ENCODE results near the gene SLC24A3.

SLC24A3 gene

DNA sequence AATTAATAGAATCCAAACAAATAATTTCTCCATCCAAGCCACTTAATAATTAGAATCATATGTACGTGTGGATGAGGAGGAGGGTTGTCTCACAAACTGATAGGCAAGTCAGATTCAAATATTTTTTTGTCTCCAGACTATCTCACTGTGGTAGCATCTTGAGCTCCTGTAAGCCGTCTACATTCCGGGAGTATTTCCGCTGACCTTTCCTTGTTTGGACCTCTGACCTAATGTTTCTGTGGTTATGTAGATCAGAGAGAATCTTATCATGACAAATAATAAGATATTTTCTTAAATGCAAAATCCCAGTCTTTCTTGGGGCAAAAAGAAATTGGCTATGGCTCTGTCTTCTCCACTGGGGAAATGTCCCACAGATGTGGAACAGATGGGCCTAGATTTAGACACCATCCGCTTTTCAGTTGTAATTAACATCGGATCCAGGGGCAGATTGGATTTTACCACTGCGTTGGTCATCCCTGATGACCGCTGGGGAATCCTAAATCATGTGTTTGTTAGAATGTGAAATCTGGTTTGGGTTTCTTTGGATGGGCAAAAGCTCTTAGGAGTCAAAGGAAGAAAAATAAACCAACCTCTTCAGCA lies 348.5 kb downstream of the SLC24A3 start:
- DNase-seq: no peak

DNA sequence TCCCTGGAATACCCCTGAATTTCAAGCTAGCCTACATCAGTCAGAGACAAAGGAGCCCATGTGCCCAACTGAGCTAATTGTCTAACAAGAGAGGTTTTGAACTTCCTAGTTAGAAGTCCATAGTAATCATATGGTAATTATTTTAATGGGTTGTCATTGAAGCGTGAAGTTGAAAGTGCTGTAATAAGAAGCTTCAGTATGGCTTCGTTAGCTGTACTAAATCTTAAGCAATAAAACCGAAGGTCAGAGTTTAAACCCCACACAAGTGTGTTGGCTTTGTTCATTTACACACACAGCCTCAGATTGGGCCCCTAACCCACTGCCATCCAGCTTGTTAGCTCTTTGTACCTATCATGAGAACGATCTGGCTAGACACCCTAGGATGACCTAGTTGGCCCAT lies 350.0 kb downstream of the SLC24A3 start:
- no peak for DNase-seq

DNA sequence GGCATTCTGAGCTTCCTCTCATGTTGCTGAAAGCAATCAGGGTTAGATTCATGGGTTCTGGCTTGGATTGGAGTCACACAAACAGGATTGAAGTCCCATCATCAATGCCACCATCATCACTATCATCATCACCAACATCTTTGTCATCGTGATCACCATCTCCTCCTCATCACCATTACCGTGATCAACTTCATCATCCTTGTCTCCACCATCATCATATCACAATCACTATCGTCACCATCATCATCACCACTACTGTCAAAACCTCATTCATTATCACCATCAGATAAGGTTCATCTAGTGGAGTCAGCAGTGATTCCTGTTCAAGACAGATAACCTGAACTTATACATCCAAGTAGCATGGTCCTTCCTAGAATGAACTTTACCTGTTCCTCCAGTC lies 351.8 kb downstream of the SLC24A3 start:
- no peak for DNase-seq

DNA sequence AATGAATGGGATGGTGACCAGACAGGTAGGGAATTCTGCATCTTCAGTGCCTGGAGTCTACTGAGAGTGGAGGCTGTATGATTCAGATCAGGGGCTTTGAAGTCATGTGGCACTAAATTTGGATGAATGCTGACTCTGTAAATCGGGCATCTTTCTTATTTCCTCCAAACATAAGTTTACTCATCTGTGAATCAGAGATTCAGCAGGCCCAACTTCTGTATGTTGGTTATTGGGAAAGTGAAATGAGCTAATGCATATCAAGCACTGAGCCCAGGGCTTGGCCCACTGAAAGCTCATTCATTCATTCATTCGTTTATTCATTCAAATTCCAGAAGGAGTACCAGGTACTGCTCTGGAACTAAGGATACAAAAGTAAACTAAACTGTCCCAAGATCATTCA lies 353.3 kb downstream of the SLC24A3 start:
- DNase-seq: no peak

DNA sequence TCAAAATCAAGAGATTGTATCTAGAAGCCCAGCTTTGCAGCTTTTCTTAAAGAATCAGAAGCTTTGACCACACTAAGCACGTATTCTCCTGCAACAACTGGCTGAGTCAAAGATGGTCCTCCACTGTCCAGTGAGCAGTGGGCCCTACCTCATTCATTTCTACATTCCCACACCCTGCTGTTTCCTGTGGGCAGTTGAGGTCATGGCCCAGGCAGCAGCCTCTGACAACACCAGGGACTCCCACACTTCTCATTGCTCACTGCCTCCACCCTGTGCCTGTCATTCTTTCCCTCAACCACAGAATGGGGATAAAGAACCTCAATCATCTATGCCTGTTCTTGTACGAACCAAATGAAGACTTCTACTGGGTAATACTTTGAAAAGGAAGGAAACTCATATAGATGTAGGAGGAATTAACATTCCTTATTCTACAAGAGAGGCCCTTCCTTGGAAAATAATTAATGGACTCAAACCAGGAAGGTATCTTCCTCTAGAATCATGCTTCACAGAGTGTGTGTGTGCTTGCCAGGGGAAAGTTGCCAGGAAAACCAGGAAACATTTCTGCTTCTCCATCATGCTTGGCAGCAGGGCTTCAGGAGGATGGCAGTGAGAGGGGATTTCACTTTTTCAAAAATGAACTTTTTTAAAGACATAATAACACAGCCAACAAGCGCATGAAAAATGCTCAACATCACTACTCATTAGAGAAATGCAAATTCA lies 353.9 kb downstream of the SLC24A3 start:
- DNase-seq: no peak

DNA sequence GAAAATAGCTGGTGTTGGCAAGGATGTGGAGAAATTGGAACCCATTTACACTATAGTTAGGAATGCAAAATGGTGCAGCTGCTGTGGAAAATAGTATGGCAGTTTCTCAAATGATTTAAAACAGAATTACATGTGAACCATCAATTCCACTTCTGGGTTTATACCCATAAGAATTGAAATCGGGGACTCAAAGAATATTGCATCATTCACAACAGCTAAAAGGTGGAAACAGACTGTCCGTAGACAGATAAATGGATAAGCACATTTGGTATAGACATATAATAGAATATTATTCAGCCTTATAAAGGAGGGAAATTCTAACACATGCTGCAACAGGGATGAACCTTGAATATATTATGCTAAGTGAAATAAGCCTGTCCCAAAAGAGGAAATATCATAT lies 355.7 kb downstream of the SLC24A3 start:
- no peak for DNase-seq

DNA sequence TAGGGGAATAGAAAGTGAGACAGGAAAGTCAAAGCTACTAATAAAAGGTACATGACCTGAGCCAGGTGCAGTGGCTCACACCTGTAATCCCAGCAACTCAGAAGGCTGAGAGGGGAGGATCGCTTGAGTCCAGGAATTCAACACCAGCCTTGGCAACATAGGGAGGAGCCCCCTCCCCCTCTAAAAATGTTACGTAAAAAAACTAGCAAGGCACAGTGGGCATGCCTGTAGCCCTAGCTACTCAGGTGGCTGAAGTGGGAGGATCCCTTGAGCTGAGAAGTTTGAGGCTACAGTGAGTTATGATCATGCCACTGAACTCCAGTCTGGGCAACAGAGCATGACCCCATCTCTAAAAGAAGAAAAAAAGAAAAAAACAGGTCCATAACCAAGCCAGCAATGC lies 359.6 kb downstream of the SLC24A3 start:
- DNase-seq: no peak

DNA sequence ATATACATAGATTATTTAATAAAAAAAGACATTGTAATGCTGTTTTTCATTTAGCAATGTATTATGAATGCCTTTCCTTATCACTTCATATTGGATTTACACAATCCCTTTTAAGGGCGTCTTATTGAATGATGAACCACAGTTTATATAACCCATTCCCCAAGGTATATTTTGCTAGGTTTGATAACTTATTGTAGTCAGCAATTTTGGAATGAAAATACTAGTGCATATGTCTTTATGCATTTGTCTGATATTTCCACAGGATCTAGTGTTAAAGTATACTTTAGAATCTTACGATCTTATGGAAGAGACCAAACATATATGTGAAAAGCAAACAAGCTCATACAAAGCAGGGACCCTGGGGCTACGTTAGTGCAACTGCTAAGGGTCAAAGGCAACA lies 365.2 kb downstream of the SLC24A3 start:
- DNase-seq: no peak

DNA sequence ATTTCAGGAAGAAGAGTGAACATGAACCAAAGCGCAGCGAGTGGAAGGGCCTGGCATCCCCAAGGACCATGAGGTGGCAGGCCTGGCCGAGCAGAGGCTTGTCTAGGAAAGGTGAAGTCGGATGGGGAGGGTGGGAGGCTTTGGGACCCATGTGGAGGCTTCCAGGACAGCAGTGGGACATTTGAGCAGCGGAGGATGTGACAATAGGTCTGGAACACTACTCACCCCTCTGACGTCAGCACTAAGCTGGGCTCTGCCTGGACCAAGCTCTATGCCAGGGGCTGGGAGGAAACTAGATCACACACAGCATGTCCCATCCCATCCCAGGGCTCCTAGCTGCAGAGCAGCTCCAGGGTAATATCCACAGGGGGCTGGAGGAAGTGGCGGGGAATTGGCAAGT lies 370.3 kb downstream of the SLC24A3 start:
- no peak for DNase-seq

DNA sequence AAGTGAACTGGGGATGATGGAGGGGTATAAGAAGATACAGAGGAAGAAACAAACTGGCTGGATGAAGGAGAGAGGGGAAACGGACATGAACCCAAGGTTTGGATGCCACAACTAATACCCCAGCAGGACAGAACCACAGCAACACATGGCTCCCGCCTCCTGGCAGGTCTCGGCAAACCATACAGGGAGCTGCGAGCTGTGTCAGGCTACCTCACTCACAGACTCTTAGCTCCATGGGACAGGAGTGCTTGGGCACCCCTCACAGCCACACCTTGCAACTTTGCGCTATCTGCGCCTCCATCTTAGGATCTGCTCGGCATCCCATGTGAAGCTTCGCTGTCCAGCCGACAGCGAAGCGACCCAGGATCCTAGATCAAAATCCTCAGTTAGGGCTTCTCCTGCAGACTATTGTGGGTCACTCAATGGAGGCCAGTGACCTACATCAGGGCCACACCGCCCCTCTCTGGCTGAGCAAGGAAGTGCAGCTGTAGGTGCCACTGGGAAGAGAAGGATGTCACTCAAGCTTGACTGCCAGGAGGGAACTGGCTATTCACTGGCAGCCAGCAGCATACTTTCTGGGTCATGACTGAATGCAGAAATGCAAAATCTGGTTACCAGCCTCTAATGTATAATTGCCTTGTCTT lies 371.2 kb downstream of the SLC24A3 start:
- peak; percentile 41 for DNase-seq

DNA sequence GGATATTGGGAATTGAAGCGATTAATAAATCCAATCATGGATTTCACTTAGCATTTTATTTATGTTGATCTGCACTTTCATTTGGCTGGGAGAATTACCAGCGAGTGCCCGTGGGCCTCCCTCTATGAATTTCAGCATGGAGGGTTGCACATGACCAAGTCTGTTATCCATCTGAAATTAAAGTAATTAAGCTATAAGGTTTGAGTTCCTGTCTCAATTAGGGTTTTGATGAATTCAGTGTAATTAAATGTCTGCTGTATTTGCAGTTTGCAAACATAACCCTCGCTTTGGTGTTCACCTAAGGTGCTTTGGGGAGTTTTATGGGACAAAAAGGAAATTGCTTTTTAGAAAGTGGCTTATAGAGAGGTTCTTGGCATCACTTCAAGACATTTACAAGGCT lies 375.8 kb downstream of the SLC24A3 start:
- DNase-seq: no peak

DNA sequence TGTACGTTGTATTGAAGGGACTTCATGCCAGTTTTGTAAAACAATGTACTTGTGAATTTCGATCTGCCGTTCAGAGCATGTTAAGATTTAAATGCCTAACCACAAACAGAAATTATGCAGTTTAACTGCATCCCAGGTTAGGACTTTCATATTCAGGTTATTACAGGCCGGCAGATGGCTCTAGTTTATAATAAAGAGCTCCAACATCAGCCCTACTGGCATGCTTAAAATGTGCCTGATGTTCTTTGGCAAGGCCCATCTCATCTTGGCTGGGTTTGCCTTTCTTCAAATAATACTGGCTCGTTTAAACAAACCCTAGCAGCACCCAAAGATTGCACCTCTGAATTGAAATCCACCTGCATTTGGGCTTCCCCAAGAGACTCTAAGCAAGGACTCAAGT lies 376.3 kb downstream of the SLC24A3 start:
- DNase-seq: no peak

DNA sequence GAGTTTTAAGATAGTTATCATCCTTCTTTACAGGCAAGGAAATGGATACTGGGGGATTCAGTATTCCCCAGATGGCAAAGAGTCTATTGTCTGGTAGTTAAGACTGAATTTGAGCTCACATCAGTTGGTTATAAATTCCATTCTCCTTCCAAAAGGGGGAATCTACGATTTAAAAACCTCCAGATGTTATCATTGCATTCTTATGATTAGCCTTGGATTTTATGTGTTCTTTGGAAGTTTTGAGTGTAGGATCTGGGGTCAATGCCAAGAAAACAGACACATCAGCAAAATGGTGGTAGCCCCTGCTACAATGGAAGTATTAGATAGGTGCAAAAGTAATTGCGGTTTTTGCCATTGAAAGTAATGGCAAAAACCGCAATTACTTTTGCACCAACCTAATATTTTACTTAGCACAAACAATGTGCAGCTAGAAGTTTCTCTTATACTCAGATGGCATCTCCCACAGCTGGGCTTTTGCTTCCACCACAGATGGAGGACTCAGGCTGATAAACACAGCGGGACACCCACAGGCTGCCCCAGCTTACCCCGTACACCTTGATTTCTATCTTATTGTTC lies 377.4 kb downstream of the SLC24A3 start:
- DNase-seq: no peak

DNA sequence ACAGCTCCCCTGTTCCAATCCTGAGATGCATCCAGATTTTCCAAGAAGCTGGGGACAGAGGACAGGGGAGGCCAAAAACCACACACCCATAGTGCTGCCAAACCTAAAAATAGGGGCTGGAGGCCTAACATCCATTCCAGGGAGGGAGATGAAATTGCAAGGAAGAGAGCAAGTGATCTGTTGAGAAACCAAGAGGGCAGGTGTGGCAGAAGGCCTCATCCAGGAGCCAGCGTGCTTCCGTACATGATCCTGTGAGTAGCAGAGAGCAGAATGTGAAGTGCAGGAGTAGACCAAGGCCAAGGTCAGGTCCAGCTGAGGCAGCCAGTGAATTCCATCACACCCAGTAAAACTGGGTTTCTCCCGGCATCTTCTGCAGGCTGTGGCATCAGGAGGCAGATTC lies 377.9 kb downstream of the SLC24A3 start:
- no peak for DNase-seq

DNA sequence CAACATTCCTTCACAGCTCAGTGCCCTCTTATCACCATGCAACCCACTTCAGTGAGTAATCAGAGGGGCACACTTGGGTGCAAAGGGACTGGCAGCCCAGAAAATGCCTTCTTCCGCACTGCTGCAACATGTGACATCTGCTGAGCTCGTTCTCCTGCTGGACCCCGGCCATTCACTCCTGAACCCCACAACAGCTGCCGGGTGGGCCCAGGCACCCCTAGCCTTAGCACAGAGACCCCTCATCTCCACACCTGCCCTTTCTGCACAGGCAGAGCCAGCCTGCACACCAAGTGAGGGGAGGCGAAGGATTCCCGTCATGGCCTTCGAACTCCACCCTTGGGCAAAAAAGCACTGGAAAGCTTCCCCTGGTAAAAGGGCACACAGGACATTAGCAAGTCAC lies 381.3 kb downstream of the SLC24A3 start:
- DNase-seq: no peak

DNA sequence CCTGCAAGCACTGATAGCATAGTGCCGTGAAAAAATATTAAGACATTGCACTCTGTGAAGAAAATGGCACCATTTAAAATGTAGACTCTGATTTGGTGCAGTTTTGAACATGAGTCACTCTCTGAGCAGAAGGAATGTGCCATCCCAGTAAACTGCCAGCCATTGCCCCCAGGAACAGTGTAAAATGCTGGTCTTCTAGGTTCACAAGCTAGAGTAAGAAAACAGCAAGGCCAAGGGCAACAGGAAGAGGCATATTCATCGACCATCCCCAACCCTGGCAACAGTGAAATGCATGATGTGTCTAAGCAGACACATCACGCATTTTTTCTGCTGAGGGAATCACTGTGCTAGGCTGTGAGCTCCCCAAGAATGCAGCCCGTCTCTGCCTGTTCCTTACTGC lies 382.5 kb downstream of the SLC24A3 start:
- DNase-seq: no peak

DNA sequence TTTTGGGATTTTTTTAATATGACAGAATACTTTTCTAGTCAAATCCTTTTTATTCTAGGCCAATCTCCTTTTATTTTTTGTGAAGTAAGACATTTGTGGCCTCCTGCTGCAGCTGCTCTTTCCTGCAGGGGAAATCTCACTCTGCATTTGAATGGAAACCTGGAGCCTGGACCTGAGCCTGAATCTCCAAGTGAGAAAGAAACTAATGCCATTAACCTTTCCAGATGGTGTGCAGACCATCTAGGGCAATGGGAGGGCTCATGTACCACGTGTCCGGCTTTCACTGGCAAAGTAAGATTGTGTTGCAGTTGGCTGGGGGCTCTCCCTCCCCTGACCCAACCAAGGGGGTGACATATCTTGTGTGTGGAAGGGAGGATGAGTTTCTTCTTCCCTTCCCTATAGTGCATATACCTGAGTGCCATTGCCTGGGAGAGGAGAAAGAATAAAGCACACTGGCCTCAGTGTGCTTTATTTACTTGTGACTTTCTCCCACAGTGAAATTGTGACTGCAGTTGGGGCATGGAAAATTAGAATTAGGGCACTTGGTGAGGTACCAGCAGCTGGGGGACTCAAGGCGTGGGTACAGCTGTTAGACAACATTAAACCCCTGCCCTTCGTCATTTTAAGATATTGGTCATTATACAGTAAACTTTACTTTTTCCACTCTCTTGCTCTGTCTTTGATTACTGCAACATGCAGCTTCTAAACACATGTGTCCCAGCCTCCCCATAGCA lies 385.8 kb downstream of the SLC24A3 start:
- DNase-seq: no peak

DNA sequence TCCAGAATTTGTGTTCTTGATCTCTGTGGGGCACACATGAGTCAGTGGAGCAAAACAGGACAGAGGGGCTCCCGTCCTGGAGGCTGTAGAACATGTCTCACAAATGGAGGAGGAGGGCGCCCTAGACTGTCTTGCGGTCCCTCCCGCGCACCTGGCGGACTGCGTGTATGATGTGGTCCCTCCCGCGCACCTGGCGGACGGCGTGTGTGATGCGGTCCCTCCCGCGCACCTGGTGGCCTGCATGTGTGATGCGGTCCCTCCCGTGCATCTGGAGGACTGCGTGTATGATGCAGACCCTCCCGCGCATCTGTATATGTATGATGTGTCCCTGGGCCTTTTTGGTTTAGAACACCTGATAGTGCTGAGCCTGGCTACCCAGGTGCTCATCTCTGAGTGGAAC lies 386.8 kb downstream of the SLC24A3 start:
- DNase-seq: no peak

DNA sequence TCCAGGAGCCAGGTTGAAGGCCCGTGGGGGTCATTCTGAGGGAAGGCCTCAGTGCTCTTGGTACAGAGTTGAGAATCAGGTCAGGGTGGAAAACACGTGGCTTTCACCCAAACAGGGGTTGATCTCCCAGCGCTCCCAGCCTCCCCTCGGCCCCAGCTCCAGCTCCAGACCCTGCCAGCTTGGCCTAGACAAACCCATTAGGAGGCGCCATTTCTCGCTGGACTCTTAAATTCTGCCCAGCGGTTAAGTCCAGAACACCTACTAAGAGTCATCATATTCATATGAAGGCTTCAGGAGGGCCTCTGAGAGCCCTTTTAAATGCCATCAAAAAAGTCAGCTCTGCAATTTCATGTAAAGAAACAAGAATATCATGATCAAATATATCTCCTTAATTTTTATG lies 387.6 kb downstream of the SLC24A3 start:
- DNase-seq: no peak

DNA sequence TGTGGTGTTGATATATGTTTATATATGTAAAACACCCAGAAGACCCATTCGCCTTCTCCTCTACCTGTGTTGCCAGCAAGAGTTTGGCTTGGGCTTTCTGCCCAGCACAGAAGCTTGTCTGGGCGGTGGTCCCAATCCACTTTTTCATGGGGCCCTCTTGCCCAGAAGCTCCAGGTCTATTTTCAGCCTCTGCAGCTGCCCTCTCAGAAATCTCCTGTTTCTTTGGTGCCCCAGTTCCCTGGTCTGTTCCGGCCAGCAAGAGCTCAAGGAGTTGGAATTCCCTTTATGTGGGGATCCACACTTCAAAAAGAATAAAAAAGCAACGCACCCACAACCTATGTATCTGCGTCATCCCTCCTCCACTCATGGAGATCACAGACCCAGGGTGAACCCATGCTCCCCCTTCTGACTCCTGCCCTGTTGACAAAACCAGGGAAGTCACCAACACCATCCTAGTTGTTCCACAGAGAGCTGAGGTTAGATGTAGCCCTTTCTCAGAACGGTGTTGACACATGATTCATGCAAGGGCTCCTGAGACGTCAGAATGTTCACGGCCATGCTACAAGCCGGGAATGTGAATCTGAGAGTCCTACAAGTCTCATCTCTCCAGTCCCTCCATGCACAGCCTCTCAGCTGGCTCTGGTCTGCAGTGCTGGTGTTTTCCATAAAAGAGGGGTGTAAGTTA lies 388.8 kb downstream of the SLC24A3 start:
- DNase-seq: no peak

DNA sequence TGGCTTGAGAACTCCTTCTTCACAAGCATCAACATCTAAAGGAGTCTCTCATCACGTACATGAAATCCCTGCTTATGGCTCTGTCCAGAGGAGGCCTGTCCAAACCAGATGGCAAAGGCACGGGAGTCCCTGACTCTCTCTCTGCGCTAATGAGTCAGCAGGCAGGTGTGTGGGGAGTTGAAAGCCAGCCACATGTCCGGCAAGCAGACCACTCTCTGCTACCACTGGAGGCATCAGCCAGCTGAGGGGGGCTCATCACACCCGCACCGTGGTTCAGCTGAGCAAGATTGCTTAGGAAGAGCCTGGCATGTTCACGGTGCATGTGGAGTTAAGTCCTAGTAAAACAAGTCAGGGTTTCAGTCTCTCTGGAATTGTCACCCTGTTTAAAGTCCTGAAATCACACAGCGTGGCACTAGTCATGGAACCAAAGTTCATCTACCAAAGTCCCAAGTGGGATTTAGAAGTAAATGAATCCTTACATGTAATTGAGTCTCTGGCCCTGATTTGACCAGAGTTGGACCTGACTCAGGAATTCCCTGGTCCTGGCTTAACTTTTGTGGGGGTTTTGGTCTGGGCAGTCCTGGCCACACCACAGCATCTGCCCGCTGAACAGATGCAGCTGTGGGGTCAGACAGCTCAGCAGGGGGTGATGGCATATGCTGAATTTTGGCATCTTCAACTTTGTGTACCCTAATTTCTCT lies 390.4 kb downstream of the SLC24A3 start:
- no peak for DNase-seq

DNA sequence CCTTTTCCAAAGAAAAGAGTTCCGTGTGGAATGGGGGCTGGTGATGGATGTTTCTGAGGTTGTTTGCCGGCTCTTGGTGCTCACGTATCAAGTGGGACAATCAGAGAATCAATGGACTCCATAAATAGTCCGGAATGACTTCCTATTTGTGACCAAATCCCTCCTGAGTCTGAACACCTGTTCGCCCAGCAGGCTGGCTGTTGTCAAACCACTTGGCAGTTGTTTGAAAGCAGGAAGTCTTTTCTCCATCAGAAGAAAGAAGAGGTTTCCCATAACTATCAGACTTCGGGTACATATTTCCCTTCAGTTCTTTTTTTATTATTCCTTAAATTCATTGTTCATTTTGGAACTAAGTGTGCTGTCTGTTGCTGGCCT lies 390.9 kb downstream of the SLC24A3 start:
- no peak for DNase-seq

Data from left hindlimb (tissue), 1 donor.